ENCODE measurements around the gene ALK.

The ALK gene

GRCh38 chr2:29225814-29226213, 695.6 kb downstream of the ALK start:
- H3K9ac ChIP-seq (ENCODE audit: low read length) = no peak overlapping the region
- H3K9me3 ChIP-seq (ENCODE audit: control insufficient read depth, low read length) = no peaks in the 10 kb centered on the region
- H3K4me1 ChIP-seq (ENCODE audit: control insufficient read depth, insufficient read depth, low read length) = peaks cover 20% of the 10 kb centered on the region
- no peaks in the 10 kb centered on the region for H3K36me3 ChIP-seq (ENCODE audit: control insufficient read depth, insufficient read depth, low read length, severe bottlenecking)
- H3K27me3 ChIP-seq (replicated peaks; ENCODE audit: control insufficient read depth, insufficient read depth, low read length) = peaks cover 51% of the 10 kb centered on the region
- DNase-seq (ENCODE audit: low read depth) = no peak
- H3K4me3 ChIP-seq (ENCODE audit: low read length) = no peak overlapping the region

GRCh38 chr2:29224693-29225551, 696.5 kb downstream of the ALK start:
- H3K4me3 ChIP-seq (ENCODE audit: low read length) = no peak overlapping the region
- peaks cover 57% of the 10 kb centered on the region for H3K27me3 ChIP-seq (replicated peaks; ENCODE audit: control insufficient read depth, insufficient read depth, low read length)
- peaks cover 20% of the 10 kb centered on the region for H3K4me1 ChIP-seq (ENCODE audit: control insufficient read depth, insufficient read depth, low read length)
- H3K9ac ChIP-seq (ENCODE audit: low read length) = no peak overlapping the region
- no peak for DNase-seq (ENCODE audit: low read depth)
- no peaks in the 10 kb centered on the region for H3K9me3 ChIP-seq (ENCODE audit: control insufficient read depth, low read length)
- H3K36me3 ChIP-seq (ENCODE audit: control insufficient read depth, insufficient read depth, low read length, severe bottlenecking) = no peaks in the 10 kb centered on the region

- Histone ChIP-seq H3K4me3 (ENCODE audit: low read length) (no peak overlapping the region), H3K9me3 (ENCODE audit: control insufficient read depth, low read length) (no peaks in the 10 kb centered on the region), H3K9ac (ENCODE audit: low read length) (no peak overlapping the region), H3K36me3 (ENCODE audit: control insufficient read depth, insufficient read depth, low read length, severe bottlenecking) (no peaks in the 10 kb centered on the region), H3K27me3 (replicated peaks; ENCODE audit: control insufficient read depth, insufficient read depth, low read length) (peaks cover 57% of the 10 kb centered on the region), H3K4me1 (ENCODE audit: control insufficient read depth, insufficient read depth, low read length) (peaks cover 20% of the 10 kb centered on the region)
- DNase-seq (ENCODE audit: low read depth) = no peak
These were observed 697.3 kb downstream of the ALK start for GRCh38 chr2:29223851-29224692.

GRCh38 chr2:29223257-29223656, 698.1 kb downstream of the ALK start:
- H3K9ac ChIP-seq (ENCODE audit: low read length) = no peak overlapping the region
- H3K4me3 ChIP-seq (ENCODE audit: low read length) = no peak overlapping the region
- H3K36me3 ChIP-seq (ENCODE audit: control insufficient read depth, insufficient read depth, low read length, severe bottlenecking) = no peaks in the 10 kb centered on the region
- H3K4me1 ChIP-seq (ENCODE audit: control insufficient read depth, insufficient read depth, low read length) = peaks cover 20% of the 10 kb centered on the region
- no peaks in the 10 kb centered on the region for H3K9me3 ChIP-seq (ENCODE audit: control insufficient read depth, low read length)
- DNase-seq (ENCODE audit: low read depth) = no peak
- H3K27me3 ChIP-seq (replicated peaks; ENCODE audit: control insufficient read depth, insufficient read depth, low read length) = peaks cover 61% of the 10 kb centered on the region

GRCh38 chr2:29222381-29223179, 698.8 kb downstream of the ALK start:
- H3K36me3 ChIP-seq (ENCODE audit: control insufficient read depth, insufficient read depth, low read length, severe bottlenecking) = no peaks in the 10 kb centered on the region
- DNase-seq (ENCODE audit: low read depth) = no peak
- H3K27me3 ChIP-seq (replicated peaks; ENCODE audit: control insufficient read depth, insufficient read depth, low read length) = peaks cover 59% of the 10 kb centered on the region
- no peak overlapping the region for H3K9ac ChIP-seq (ENCODE audit: low read length)
- peaks cover 20% of the 10 kb centered on the region for H3K4me1 ChIP-seq (ENCODE audit: control insufficient read depth, insufficient read depth, low read length)
- H3K4me3 ChIP-seq (ENCODE audit: low read length) = no peak overlapping the region
- no peaks in the 10 kb centered on the region for H3K9me3 ChIP-seq (ENCODE audit: control insufficient read depth, low read length)

GRCh38 chr2:29220506-29221270, 700.7 kb downstream of the ALK start:
- H3K4me3 ChIP-seq (ENCODE audit: low read length) = no peak overlapping the region
- no peak for DNase-seq (ENCODE audit: low read depth)
- no peaks in the 10 kb centered on the region for H3K9me3 ChIP-seq (ENCODE audit: control insufficient read depth, low read length)
- H3K36me3 ChIP-seq (ENCODE audit: control insufficient read depth, insufficient read depth, low read length, severe bottlenecking) = no peaks in the 10 kb centered on the region
- H3K9ac ChIP-seq (ENCODE audit: low read length) = no peak overlapping the region
- H3K27me3 ChIP-seq (replicated peaks; ENCODE audit: control insufficient read depth, insufficient read depth, low read length) = peaks cover 46% of the 10 kb centered on the region
- H3K4me1 ChIP-seq (ENCODE audit: control insufficient read depth, insufficient read depth, low read length) = peaks cover 20% of the 10 kb centered on the region

- Histone ChIP-seq H3K4me3 (ENCODE audit: low read length) (no peak overlapping the region), H3K9me3 (ENCODE audit: control insufficient read depth, low read length) (no peaks in the 10 kb centered on the region), H3K36me3 (ENCODE audit: control insufficient read depth, insufficient read depth, low read length, severe bottlenecking) (no peaks in the 10 kb centered on the region), H3K27me3 (replicated peaks; ENCODE audit: control insufficient read depth, insufficient read depth, low read length) (peaks cover 49% of the 10 kb centered on the region), H3K9ac (ENCODE audit: low read length) (no peak overlapping the region), H3K4me1 (ENCODE audit: control insufficient read depth, insufficient read depth, low read length) (peaks cover 15% of the 10 kb centered on the region)
- no peak for DNase-seq (ENCODE audit: low read depth)
These were observed 702.0 kb downstream of the ALK start for GRCh38 chr2:29219374-29219773.

- DNase-seq (ENCODE audit: low read depth) = no peak
- Histone ChIP-seq H3K4me1 (ENCODE audit: control insufficient read depth, insufficient read depth, low read length) (peaks cover 8% of the 10 kb centered on the region), H3K9ac (ENCODE audit: low read length) (no peak overlapping the region), H3K4me3 (ENCODE audit: low read length) (no peak overlapping the region), H3K36me3 (ENCODE audit: control insufficient read depth, insufficient read depth, low read length, severe bottlenecking) (no peaks in the 10 kb centered on the region), H3K9me3 (ENCODE audit: control insufficient read depth, low read length) (no peaks in the 10 kb centered on the region), H3K27me3 (replicated peaks; ENCODE audit: control insufficient read depth, insufficient read depth, low read length) (peaks cover 49% of the 10 kb centered on the region)
These were observed 702.7 kb downstream of the ALK start for GRCh38 chr2:29218550-29219125.

GRCh38 chr2:29218071-29218470, 703.3 kb downstream of the ALK start:
- DNase-seq (ENCODE audit: low read depth) = no peak
- no peak overlapping the region for H3K4me3 ChIP-seq (ENCODE audit: low read length)

GRCh38 chr2:29216609-29216909, 704.8 kb downstream of the ALK start:
- H3K4me3 ChIP-seq (ENCODE audit: low read length) = no peak overlapping the region
- no peak for DNase-seq (ENCODE audit: low read depth)
- H3K27me3 ChIP-seq (replicated peaks; ENCODE audit: control insufficient read depth, insufficient read depth, low read length) = peaks cover 37% of the 10 kb centered on the region

More at GRCh38 chr2:29218071-29218470, 703.3 kb downstream of the ALK start:
- Histone ChIP-seq H3K27me3 (replicated peaks; ENCODE audit: control insufficient read depth, insufficient read depth, low read length) (peaks cover 49% of the 10 kb centered on the region), H3K9ac (ENCODE audit: low read length) (no peak overlapping the region), H3K9me3 (ENCODE audit: control insufficient read depth, low read length) (no peaks in the 10 kb centered on the region), H3K4me1 (ENCODE audit: control insufficient read depth, insufficient read depth, low read length) (peaks cover 2% of the 10 kb centered on the region), H3K36me3 (ENCODE audit: control insufficient read depth, insufficient read depth, low read length, severe bottlenecking) (no peaks in the 10 kb centered on the region)

More at GRCh38 chr2:29216609-29216909, 704.8 kb downstream of the ALK start:
- Histone ChIP-seq H3K9me3 (ENCODE audit: control insufficient read depth, low read length) (no peaks in the 10 kb centered on the region), H3K36me3 (ENCODE audit: control insufficient read depth, insufficient read depth, low read length, severe bottlenecking) (no peaks in the 10 kb centered on the region), H3K4me1 (ENCODE audit: control insufficient read depth, insufficient read depth, low read length) (no peaks in the 10 kb centered on the region), H3K9ac (ENCODE audit: low read length) (no peak overlapping the region)

Measured in adipocyte (in vitro differentiated cells).